ENCODE data around the gene RMDN2. TPM values are rescaled to one million over a fixed set of nuclear protein-coding genes. Genes with fewer than 3 reads are reported as not detected.
A peak's percentile ranks its signal among the peaks of the same experiment; 100 is the strongest.

The RMDN2 gene
- polyA plus RNA-seq, 1 donor (not counting 4 experiments of a cell fraction or from before 2014, with no cell fraction given), result 9.3 TPM

- no peak for TF ChIP-seq CTCF (optimal IDR thresholded peaks at IDR 0.05 in 1 of 3, IDR thresholded peaks at IDR 0.05 in 1 of 3, conservative IDR thresholded peaks at IDR 0.05 in 1 of 3; ENCODE audit: extremely low read depth in 1 of 3, insufficient read depth in 2 of 3, low read length in 3 of 3)
- no peak for TF ChIP-seq EZH2 (IDR thresholded peaks at IDR 0.05; ENCODE audit: low read length)
- no peaks in the 10 kb centered on the region for H3K9me3 ChIP-seq (ENCODE audit: control insufficient read depth, low read depth, low read length)
- DNase-seq (ENCODE audit: low read depth, low spot score) (no peak), FAIRE-seq (no peak)
- no peaks in the 10 kb centered on the region for H3K27me3 ChIP-seq (ENCODE audit: control insufficient read depth, extremely low read depth, insufficient read depth, low read length)
- H3K9ac ChIP-seq (ENCODE audit: control insufficient read depth, extremely low read depth, insufficient read depth, low read length), result no peak overlapping the region
- no peak overlapping the region for H3K27ac ChIP-seq (ENCODE audit: control insufficient read depth, insufficient read depth, low read length)
- no peak overlapping the region for H3K4me2 ChIP-seq (ENCODE audit: control insufficient read depth, extremely low read depth, insufficient read depth, low read depth, low read length)
- no peak overlapping the region for H2AFZ ChIP-seq (ENCODE audit: control insufficient read depth, low read length)
- no peaks in the 10 kb centered on the region for H3K79me2 ChIP-seq (ENCODE audit: control insufficient read depth, insufficient read depth, low read length)
- no peaks in the 10 kb centered on the region for H3K36me3 ChIP-seq (ENCODE audit: control insufficient read depth in 2 of 2, extremely low read depth in 1 of 2, insufficient read depth in 2 of 2, low read length in 2 of 2)
- dilution Hi-C loops (cut with MboI; ENCODE audit: extremely low pct_ligation_motif_present, low sequenced_read_pairs), result no loop called here
- no peak overlapping the region for H3K4me3 ChIP-seq (ENCODE audit: control insufficient read depth in 2 of 3, extremely low read depth in 1 of 3, insufficient read depth in 2 of 3, low read depth in 1 of 3, low read length in 3 of 3)
- no peaks in the 10 kb centered on the region for H4K20me1 ChIP-seq (ENCODE audit: control insufficient read depth, extremely low read depth, insufficient read depth, low read length)
- no peaks in the 10 kb centered on the region for H3K9me1 ChIP-seq (ENCODE audit: control insufficient read depth, extremely low read depth, insufficient read depth, low read length)
- peaks cover 5% of the 10 kb centered on the region for H3K4me1 ChIP-seq (ENCODE audit: control insufficient read depth, extremely low read depth, insufficient read depth, low read length)
Measured at GRCh38 chr2:37895140-37895539, 29.9 kb upstream of the RMDN2 start.

GRCh38 chr2:37896319-37896718 lies 28.8 kb upstream of the RMDN2 start:
- Histone ChIP-seq H3K27me3 (ENCODE audit: control insufficient read depth, extremely low read depth, insufficient read depth, low read length) (no peaks in the 10 kb centered on the region), H3K9me1 (ENCODE audit: control insufficient read depth, extremely low read depth, insufficient read depth, low read length) (no peaks in the 10 kb centered on the region), H3K4me2 (ENCODE audit: control insufficient read depth, extremely low read depth, insufficient read depth, low read depth, low read length) (no peak overlapping the region), H3K4me1 (ENCODE audit: control insufficient read depth, extremely low read depth, insufficient read depth, low read length) (peaks cover 5% of the 10 kb centered on the region), H3K27ac (ENCODE audit: control insufficient read depth, insufficient read depth, low read length) (no peak overlapping the region), H3K9ac (ENCODE audit: control insufficient read depth, extremely low read depth, insufficient read depth, low read length) (no peak overlapping the region), H3K79me2 (ENCODE audit: control insufficient read depth, insufficient read depth, low read length) (no peaks in the 10 kb centered on the region), H3K4me3 (ENCODE audit: control insufficient read depth in 2 of 3, extremely low read depth in 1 of 3, insufficient read depth in 2 of 3, low read depth in 1 of 3, low read length in 3 of 3) (no peak overlapping the region), H3K36me3 (ENCODE audit: control insufficient read depth in 2 of 2, extremely low read depth in 1 of 2, insufficient read depth in 2 of 2, low read length in 2 of 2) (no peaks in the 10 kb centered on the region), H2AFZ (ENCODE audit: control insufficient read depth, low read length) (no peak overlapping the region), H4K20me1 (ENCODE audit: control insufficient read depth, extremely low read depth, insufficient read depth, low read length) (no peaks in the 10 kb centered on the region), H3K9me3 (ENCODE audit: control insufficient read depth, low read depth, low read length) (no peaks in the 10 kb centered on the region)
- TF ChIP-seq EZH2 (IDR thresholded peaks at IDR 0.05; ENCODE audit: low read length) (no peak), CTCF (optimal IDR thresholded peaks at IDR 0.05 in 1 of 3, IDR thresholded peaks at IDR 0.05 in 1 of 3, conservative IDR thresholded peaks at IDR 0.05 in 1 of 3; ENCODE audit: extremely low read depth in 1 of 3, insufficient read depth in 2 of 3, low read length in 3 of 3) (peak in 2 of 3 experiments; percentile 2 to 62)
- no peak for DNase-seq (ENCODE audit: low read depth, low spot score)
- dilution Hi-C loops (cut with MboI; ENCODE audit: extremely low pct_ligation_motif_present, low sequenced_read_pairs), result no loop called here
- FAIRE-seq, result peak; percentile 32

All from keratinocyte (primary cell).